ENCODE data around the gene NUDT5.

Gene NUDT5

GRCh38 chr10:12165036-12165435 is 30.7 kb downstream of the NUDT5 start:
- DNase-seq (ENCODE audit: low read depth), result no peak

GRCh38 chr10:12164085-12164484 is 31.6 kb downstream of the NUDT5 start:
- DNase-seq (ENCODE audit: low read depth), result no peak

- DNase-seq (ENCODE audit: low read depth), result no peak
Observed at GRCh38 chr10:12162927-12163326, 32.8 kb downstream of the NUDT5 start.

GRCh38 chr10:12160664-12161063 is 35.0 kb downstream of the NUDT5 start:
- no peak for DNase-seq (ENCODE audit: low read depth)

- DNase-seq (ENCODE audit: low read depth), result no peak
Observed at GRCh38 chr10:12158111-12158510, 37.6 kb downstream of the NUDT5 start.

- DNase-seq (ENCODE audit: low read depth), result no peak
Observed at GRCh38 chr10:12156367-12157123, 39.1 kb downstream of the NUDT5 start.

GRCh38 chr10:12154516-12154915 is 41.2 kb downstream of the NUDT5 start:
- DNase-seq (ENCODE audit: low read depth), result no peak

GRCh38 chr10:12150163-12150562 is 45.5 kb downstream of the NUDT5 start:
- DNase-seq (ENCODE audit: low read depth), result no peak

GRCh38 chr10:12144538-12144937 is 51.2 kb downstream of the NUDT5 start:
- DNase-seq (ENCODE audit: low read depth), result no peak

GRCh38 chr10:12140038-12140437 is 55.7 kb downstream of the NUDT5 start:
- no peak for DNase-seq (ENCODE audit: low read depth)

GRCh38 chr10:12135631-12136030 is 60.1 kb downstream of the NUDT5 start:
- no peak for DNase-seq (ENCODE audit: low read depth)

- DNase-seq (ENCODE audit: low read depth), result peak; percentile 19
Observed at GRCh38 chr10:12130237-12130872, 65.3 kb downstream of the NUDT5 start.

GRCh38 chr10:12129222-12130111 is 66.2 kb downstream of the NUDT5 start, which contains the start of gene SEC61A2:
TSS of gene SEC61A2 (plus strand) at chr10:12129677. CDS start at chr10:12129788, 111 bp downstream.
- peak; percentile 98 for DNase-seq (ENCODE audit: low read depth)

GRCh38 chr10:12121673-12122072 is 74.0 kb downstream of the NUDT5 start:
- no peak for DNase-seq (ENCODE audit: low read depth)
